Hematopoietic multipotent progenitor cell treated with erythropoietin and hydrocortisone succinate and interleukin-3 and kit ligand, for 15 days (in vitro differentiated cells): ENCODE measurements around the gene SDHA.
"Not testable (repeated sequence)": the region's sequence is repeated elsewhere in the genome, so short reads cannot be mapped to it uniquely, and the experiment has no call there.

Experiments used
- DNase-seq: peaks from one replicate; pipeline ENCODE4 v3.0.0-alpha.2; 2015; ENCODE audit warnings: low spot score

SDHA gene

DNA sequence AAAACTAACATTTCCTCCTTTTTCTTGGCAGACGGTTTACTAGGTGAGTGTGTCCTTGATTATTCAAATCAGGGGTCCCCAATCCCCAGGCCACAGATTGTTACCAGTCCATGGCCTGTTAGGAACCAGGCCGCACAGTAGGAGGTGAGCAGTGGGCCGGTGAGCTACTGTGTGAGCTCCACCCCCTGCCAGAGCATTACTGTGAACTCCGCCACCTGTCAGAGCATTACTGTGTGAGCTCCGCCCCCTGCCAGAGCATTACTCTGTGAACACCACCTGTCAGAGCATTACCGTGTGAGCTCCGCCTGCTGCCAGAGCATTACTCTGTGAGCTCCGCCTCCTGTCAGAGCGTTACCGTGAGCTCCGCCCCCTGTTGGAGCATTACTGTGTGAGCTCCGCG is 39.0 kb downstream of the SDHA start:
- DNase-seq = no peak

DNA sequence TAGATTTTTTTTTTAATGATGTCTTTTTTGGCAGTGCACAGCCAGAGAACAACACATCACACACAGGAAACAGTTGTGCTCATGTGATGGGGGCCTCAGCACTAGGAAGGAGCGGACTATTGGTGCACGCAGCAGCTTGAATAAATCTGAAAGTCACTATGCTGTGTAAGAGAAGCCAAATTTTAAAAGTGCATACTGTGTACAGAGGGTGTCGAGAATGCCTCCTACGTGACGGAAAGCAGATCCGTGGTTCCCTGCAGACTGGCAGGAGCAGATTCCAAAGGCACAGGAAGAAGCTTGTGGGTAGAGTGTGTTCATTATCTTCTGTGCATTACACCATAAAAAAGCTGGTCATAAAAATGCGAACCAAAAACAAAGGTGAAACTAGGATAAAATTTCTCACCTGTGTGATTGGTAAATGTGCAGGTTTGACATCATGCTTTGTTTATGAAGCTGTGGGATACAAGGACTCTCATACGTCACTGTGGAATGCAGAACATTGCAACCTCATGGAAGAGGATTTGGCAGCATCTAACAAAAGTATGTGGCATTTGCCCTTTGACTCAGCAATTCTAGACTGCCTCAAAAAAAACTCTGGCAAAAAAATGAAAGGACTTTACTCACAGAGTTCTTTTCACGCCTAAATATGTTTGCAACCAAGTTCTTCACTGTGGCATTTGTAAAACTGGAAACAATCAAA is 45.3 kb downstream of the SDHA start:
- not testable (repeated sequence) for DNase-seq

DNA sequence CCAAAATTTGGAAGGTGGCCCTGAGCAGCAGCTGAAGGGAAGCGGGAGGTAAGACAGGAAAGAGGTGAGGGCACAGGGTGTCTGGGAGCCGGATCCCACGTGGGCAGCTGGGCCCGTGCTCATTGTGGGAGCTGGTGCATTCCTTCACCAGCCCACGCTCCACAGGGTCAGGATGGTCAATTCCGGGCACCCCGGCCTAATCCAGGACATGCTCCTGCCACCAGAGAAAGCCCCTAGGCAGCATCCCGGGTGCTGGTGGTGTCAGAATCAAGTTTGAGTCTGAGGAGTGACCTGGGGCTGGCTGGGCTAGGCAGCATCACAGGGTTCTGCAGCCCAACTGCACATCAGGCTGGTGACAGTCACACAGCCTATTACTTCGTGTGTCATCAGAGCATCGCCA is 46.2 kb downstream of the SDHA start:
- no peak for DNase-seq

DNA sequence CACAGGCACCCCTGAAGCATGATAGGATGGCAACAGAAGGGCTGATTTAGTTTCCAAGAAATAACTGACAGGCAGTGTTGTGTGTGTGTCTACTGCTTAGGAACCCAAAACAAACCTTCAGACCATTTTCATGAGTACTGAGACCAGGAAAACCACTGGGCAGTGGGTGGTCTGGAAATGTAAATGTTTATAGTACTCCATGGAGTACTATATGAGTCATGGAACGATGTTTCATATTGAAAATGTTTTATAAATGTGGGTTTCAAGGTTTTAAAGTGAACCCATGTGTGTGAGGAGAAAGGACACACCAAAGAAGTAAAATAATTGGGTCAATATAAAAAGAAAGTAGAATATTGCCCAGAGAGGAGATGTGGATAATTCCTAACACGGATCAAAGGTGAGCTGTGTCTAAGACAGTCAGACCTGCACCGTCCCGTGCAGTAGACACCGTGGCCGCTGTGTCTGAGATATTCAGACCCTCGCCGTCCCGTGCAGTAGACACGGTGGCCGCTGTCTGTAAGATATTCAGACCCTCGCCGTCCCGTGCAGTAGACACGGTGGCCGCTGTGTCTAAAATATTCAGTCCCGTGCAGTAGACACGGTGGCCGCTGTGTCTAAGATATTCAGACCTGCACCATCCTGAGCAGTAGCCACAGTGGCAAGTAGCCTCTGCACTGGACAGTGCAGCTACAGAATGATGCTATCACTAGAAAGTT is 48.3 kb downstream of the SDHA start:
- DNase-seq = not testable (repeated sequence)

DNA sequence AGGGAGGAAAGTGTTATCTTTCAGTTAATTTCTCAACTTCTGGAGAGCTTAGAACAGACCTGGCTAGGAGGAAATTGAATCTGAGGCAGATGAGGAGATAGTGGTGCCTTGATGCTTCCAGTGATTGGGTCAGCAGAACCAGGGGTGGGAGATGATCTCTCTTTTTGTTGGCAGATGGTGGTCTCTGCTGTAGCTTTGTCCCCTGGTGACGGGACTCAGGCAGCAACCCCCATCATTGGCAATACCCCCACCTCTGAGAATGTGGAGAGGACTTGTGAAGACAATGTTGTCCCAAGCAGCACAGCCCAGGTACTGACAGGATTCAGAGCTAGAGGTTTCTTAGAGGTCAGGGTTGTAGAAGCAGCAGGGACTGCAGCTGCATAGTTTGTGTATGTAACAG is 49.6 kb downstream of the SDHA start:
- DNase-seq = no peak

DNA sequence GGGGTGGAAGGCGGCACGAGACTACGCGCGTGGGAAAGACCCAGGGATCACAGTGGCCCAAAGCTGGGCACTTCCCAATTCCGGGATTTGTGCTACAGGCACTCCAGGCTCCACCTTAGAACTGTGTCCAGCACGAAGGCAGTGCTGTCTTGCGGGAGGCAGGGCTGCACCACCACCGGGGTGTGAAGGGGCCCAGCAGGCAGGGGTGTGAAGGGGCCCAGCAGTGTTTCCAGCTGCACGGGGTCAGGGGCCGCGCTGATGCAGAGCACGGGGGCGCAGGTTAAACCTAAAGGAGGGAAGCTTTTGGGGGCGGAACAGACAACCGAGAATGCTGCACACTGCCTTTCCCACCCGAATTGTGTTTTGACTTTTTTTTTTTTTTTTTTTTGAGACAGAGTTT is 52.2 kb downstream of the SDHA start:
- DNase-seq = no peak

DNA sequence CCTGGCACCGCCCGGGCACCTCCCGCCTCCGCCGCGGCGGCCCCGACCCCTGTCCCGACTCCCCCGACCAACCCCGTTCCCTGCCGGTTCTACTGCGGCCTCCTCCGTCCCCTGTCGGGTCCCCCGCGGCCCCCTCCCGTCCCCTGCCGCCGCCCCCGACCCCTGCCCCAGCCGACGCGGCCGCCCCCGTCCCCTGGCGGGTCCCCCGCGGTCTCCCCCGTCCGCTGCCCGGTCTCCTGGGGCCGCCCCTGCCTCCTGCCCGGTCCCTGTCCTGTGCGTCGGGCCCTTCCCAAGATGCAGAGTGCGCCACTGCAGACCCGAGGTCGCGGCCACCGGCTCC is 53.7 kb downstream of the SDHA start:
- DNase-seq = not testable (repeated sequence)

DNA sequence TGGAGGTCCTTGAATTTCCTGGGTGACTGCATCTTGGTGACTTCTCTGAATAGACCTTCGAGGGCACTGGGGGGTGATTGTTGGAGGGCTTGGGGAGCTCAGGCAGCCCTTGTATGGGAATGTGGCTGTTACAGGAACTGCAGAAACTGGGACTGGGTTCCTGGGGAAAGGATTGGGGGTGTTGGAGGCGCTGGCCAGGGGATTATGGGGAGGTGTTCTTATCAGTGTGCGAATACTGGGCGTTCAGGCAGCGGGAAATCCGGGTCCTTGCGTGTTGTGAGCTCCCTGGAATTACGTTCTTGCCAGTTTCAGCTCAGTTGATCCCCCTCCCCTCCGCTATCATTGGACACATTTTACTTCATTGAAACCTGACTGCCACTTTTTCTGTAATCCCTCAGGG is 55.0 kb downstream of the SDHA start:
- not testable (repeated sequence) for DNase-seq

DNA sequence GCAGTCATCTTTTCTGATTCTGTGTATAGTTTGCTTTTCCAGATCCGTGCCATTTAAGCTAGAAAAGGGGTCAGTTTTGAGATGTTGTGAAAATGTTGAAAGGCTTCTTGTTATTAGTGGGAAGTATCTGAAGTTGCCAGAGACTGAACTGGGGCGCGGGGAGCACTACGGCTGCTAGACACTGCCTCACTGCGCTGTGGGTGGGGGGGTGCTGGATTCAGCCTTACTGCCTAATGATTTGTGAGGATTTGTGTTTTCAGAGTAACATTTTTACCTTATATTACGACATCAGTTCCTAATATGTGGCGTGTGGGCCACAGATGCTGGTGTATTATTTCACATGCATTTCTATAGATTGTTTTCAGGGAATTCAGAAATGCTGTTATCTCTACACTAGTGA is 55.4 kb downstream of the SDHA start:
- not testable (repeated sequence) for DNase-seq

DNA sequence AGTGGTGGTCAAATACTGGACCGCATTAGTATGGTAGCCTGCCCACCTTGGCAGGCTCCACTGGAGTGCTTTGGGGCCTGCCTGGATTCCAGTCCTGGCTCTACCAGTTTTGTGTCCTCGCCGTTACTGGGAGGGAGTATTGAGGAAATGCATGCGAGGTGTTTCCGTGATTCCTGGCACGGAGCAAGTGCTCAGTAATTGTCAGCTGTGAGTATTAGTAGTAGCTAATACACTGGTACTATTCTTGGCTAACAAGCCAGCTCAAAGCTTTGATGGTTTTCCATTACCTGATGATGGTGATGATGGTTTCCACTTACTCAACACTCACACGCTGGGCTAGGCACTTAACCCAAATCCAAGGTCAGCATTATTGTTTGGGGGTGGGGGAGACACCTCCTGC is 56.2 kb downstream of the SDHA start:
- DNase-seq = not testable (repeated sequence)

DNA sequence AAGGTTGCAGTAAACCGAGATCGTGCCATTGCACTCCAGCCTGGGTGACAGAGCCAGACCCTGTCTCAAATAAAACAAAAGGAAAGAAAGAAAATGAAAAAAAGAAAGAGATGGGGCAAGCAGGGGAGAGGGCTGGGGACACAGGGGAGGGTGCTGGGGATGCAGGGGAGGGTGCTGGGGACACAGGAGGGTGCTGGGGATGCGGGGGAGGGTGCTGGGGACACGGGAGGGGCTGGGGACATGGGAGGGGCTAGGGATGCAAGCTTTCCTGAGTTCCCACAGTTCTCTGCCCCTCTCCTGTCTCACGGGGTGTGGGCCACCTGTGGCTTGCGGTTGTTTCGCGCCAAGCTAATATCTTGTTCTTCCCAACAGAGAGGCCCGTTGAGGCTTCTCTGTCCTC is 60.5 kb downstream of the SDHA start:
- no peak for DNase-seq

DNA sequence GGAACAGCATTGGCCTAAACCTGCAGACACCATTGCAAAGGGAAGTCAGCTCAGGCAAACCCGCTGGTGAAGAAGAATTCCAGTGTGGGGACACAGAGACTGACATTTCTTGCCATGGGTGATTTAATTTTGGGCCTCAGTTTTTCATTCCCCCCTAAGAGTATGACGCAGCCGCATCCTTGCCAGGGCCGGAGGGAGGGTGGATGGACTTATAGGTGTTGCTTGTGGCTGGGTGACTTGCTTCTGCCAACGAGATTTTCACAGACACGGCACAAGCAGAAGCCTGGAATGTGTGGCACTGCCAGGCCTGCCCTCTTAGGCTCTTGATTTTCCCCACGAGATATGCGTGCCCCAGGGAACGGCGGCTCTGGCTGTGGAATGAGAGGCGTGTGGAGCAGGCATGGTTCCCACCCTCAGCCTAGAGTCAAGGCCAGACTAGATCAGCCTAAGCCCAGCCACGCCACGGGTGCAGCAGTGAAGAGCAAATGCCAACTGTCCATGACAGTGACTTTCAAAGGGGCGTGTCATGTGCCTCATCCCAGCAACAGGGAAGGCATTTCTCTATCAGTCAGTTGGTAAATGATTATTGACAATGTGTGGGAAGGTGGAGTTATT is 61.0 kb downstream of the SDHA start:
- DNase-seq = not testable (repeated sequence)

DNA sequence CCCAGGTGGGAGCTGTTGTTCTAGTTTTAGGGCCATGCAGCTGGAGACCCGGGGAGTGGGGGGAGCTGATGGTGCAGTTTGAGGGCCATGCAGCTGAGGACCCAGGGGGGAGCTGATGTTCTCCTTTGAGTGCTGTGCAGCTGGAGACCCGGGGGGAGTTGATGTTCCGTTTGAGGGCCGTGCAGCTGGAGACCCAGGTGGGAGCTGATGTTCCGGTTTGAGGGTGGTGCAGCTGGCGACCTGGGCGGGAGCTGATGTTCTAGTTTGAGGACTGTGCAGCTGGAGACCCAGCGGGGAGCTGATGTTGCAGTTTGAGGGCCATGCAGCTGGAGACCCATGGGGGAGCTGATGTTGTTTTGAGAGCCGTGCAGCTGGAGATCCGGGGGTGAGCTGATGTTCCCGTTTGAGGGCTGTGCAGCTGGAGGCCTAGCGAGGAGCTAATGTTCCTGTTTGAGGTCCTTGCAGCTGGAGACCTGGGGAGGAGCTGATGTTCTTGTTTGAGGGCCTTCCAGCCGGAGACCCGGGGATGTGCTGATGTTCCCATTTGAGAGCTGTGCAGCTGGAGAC is 68.0 kb downstream of the SDHA start:
- DNase-seq = no peak

DNA sequence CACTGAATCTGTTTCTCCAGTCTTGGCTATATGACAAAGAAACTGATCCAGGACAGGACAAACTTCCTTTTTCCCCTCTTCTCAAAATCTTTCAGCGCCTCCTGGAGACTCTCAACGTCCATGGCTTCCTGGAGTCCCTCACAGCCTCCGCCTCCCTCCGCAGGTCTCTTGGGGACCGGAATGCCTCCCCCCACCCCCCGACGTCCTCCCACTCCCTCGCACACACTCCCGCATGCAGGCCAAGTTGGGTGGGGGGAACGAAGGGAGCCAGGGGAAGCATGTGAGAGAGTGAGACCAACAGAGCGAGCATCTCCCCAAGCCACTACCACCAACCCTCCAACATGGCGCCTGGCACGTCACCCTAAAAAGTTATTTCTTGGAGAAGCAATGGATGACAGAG is 72.1 kb downstream of the SDHA start:
- DNase-seq = not testable (repeated sequence)

DNA sequence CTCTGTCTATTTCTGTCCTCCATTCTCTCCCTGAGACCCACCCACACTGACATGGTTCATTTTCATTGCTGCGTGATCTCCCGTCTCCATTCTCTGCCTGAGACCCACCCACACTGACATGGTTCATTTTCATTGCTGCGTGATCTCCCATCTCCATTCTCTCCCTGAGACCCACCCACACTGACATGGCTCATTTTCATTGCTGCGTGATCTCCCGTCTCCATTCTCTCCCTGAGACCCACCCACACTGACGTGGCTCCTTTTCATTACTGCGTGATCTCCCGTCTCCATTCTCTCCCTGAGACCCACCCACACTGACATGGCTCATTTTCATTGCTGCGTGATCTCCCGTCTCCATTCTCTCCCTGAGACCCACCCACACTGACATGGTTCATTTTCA is 73.2 kb downstream of the SDHA start:
- not testable (repeated sequence) for DNase-seq

DNA sequence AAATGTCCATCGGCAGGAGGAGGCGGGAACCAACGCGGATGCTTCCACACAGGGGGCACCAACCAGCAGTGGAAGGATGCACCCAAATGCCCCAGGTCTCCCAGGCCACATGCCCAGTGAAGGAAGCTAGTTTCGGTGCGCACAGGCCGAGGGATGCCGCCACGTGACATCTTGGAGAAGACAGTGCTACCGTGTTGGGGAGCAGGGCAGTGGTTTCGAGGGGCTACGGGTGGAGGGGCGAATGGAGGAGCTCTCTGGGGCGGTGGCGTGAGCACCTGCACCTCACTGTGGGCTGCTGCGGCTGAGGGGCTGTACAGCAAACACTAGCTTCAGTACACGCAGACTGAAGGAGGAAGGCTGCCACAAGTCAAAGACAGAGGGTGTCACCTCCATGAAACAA is 76.7 kb downstream of the SDHA start:
- DNase-seq = not testable (repeated sequence)

DNA sequence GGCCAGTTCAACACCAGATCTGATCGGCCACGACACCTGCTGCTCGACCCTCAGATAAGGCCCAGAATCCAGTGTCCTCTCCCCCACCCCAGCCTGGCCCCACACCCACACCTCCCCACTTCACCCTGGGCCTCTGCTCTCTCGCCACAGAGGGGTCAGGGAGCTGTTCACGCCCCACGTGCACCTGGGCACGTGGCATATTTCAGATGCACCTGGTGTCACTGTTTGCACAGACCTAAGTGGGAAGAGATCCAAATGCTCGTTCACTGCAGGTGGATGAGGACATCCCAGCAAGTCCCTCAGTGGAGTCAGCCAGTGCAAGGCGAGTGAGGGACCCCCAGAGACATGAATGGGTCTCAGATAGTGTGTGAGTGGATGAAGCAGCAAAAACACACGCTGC is 78.1 kb downstream of the SDHA start:
- DNase-seq = not testable (repeated sequence)

DNA sequence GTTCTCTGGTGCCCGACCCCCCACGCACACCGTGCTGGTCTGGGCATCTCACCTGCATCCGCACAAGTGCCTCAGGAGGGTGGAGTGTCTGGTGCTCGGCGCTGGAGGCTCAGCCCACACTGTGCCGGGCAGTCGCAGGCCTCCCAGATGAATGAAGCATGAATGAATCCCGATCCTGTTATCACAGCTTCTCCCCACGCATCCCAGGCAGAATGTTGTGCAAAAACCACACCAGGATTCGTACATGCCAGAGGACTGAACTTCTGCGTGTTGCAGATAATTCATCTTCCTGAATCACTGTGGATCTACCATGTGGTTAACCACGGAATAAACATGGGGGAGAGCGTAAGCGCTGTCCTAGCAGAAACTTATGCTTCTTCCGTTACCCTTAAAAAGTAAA is 78.8 kb downstream of the SDHA start:
- DNase-seq = not testable (repeated sequence)

DNA sequence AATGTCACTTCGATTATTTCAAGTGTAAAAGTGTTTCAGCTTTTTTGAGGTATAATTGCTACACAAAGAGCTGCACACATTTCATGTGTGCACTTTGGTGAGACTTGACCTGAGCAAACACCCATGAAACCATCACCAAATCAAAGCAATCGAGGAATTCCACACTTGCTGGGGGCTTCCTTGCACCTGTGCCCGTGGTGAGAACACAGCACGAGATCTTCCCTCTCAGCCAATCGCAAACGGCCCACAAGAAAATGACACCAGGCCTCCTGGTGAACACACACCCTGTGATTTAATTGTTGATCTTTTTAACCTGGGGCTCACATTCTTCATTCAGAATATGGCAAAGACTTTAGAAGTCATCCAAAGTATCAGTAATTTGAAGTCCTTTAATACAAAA is 79.3 kb downstream of the SDHA start:
- DNase-seq = not testable (repeated sequence)

DNA sequence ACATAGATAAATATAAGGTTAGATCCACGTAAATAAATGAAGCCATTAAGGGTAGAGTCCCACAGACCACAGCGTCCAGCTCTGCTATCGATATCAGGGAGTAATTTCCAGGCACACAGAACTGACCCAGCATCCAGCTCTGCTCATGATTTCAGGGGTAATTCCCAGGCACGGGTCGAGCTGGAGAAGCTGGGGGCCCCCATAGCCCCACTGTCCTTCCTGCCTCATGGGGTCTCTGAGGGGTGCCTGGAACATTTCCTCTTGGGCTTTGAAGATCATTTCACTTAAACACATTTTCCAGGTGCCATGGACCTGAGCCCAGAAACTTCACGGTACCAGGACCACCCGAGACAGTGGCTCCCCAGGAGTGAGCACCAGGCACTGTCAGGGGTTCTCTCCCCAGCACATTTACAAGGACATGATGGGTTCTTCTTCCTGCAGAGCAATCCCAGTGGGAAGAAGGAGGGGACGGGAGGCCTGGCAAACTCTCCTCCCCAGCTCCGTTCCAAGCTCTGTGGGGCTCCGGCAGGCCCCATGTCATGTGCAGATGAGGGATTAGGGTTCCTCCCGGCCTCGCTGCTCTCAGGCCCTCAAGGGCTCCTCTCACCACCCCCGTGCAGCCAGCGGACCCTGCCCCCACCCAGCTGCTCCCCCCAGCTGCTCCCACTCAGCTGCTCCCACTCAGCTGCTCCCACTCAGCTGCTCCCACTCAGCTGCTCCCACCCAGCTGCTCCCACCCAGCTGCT is 80.0 kb downstream of the SDHA start:
- not testable (repeated sequence) for DNase-seq

DNA sequence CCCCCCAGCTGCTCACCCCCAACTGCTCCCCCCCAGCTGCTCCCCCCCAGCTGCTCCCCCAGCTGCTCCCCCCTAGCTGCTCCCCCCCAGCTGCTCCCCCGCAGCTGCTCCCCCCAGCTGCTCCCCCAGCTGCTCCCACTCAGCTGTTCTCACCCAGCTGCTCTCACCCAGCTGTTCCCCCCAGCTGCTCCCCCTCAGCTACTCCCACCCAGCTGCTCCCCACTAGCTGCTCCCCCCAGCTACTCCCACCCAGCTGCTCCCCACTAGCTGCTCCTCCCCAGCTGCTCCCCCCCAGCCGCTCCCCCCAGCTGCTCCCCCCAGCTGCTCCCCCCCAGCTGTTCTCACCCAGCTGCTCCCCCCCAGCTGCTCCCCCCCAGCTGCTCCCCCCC is 80.6 kb downstream of the SDHA start:
- no peak for DNase-seq

DNA sequence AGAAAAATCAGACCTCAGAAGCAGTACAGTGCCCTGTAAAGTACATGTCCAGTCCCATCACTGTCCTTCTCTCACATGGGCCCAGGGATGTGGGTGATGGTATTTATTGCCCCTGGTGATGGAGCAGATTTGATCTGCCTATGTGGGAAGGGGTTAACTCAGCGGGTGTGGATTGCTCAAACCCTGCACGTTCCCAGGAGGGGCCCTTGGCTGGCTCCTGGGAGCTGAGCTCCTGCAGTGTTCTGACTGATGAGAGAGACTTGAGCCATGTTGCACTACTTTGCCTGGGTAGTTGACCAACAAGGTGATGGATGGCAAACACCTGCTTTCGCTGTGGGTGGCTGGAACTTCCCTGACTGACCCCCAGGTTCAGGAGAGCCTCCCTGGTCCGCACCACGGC is 81.8 kb downstream of the SDHA start:
- not testable (repeated sequence) for DNase-seq
